Common myeloid progenitor, CD34-positive (primary cell): ENCODE measurements around the gene MYBPH.

Experiments used
- CTCF ChIA-PET: fragments of 350-600 bp; sonication (Branson Sonifier 250); formaldehyde crosslinking; loops from one replicate; lab custom pipeline; 2021; ENCODE audit warnings: antibody characterized with exemption; lab: Charles Lee
- POLR2A ChIA-PET: fragments of 350-600 bp; sonication (Branson Sonifier 250); formaldehyde crosslinking; loops from one replicate; lab custom pipeline; 2021; ENCODE audit warnings: antibody characterized with exemption; lab: Charles Lee
- DNase-seq, 3 donors: peaks; one replicate each; pipeline versions ENCODE4 v3.0.0 to v3.0.0-alpha.2; 2013
- H3K27ac ChIP-seq, 2 experiments: 1 replicate in 1 of 2; 2 replicates in 1 of 2; pipeline ENCODE4 v1.7.0; 2013; ENCODE audit warnings: inconsistent platforms in 2 of 2, low read length in 2 of 2, mild to moderate bottlenecking in 2 of 2, low read depth in 1 of 2, moderate library complexity in 1 of 2; ENCODE audit not compliant: severe bottlenecking in 2 of 2, insufficient read depth in 1 of 2, poor library complexity in 1 of 2
- H3K27me3 ChIP-seq, 5 experiments: replicated peaks in 2 of 5; 1 replicate in 3 of 5; 2 replicates in 2 of 5; pipeline versions ENCODE4 v1.6.1 to v1.7.0; 2013; ENCODE audit warnings: low read length in 4 of 5, mild to moderate bottlenecking in 2 of 5, moderate library complexity in 2 of 5, inconsistent platforms in 1 of 5; ENCODE audit not compliant: insufficient read depth in 5 of 5, control insufficient read depth in 4 of 5
- H3K36me3 ChIP-seq, 4 experiments: 1 replicate in 2 of 4; 2 replicates in 2 of 4; pipeline versions ENCODE4 v1.6.1 to v1.7.0; 2013; ENCODE audit warnings: low read length in 3 of 4, control low read depth in 1 of 4, mild to moderate bottlenecking in 1 of 4; ENCODE audit not compliant: control insufficient read depth in 4 of 4, insufficient read depth in 4 of 4
- H3K4me1 ChIP-seq, 4 experiments: 1 replicate in 3 of 4; 2 replicates in 1 of 4; pipeline versions ENCODE4 v1.6.1 to v1.7.1; 2013; ENCODE audit warnings: low read length in 3 of 4, mild to moderate bottlenecking in 3 of 4, control low read depth in 1 of 4, inconsistent platforms in 1 of 4, moderate library complexity in 1 of 4; ENCODE audit not compliant: control insufficient read depth in 4 of 4, insufficient read depth in 4 of 4; ENCODE audit errors: control extremely low read depth in 1 of 4
- H3K4me3 ChIP-seq, 7 experiments: 1 replicate in 4 of 7; 2 replicates in 3 of 7; pipeline versions ENCODE4 v1.5.1 to v1.7.0; 2013; ENCODE audit warnings: mild to moderate bottlenecking in 7 of 7, low read length in 6 of 7, moderate library complexity in 6 of 7, inconsistent platforms in 2 of 7, low read depth in 2 of 7, control low read depth in 1 of 7; ENCODE audit not compliant: insufficient read depth in 4 of 7, control insufficient read depth in 1 of 7; ENCODE audit errors: extremely low read depth in 1 of 7
- H3K9me3 ChIP-seq, 5 experiments: 1 replicate in 4 of 5; 2 replicates in 1 of 5; pipeline versions ENCODE4 v1.6.1 to v1.7.1; 2013; ENCODE audit warnings: low read length in 4 of 5, mild to moderate bottlenecking in 2 of 5, inconsistent platforms in 1 of 5, low read depth in 1 of 5, moderate library complexity in 1 of 5; ENCODE audit not compliant: control insufficient read depth in 4 of 5, insufficient read depth in 2 of 5; ENCODE audit errors: control extremely low read depth in 1 of 5
- WGBS: methylation state at CpG from one replicate; pipeline ENCODE4 v1.1.5; 2013; ENCODE audit not compliant: insufficient coverage; 5-methylcytosine and 5-hydroxymethylcytosine counted together

The MYBPH gene

DNA sequence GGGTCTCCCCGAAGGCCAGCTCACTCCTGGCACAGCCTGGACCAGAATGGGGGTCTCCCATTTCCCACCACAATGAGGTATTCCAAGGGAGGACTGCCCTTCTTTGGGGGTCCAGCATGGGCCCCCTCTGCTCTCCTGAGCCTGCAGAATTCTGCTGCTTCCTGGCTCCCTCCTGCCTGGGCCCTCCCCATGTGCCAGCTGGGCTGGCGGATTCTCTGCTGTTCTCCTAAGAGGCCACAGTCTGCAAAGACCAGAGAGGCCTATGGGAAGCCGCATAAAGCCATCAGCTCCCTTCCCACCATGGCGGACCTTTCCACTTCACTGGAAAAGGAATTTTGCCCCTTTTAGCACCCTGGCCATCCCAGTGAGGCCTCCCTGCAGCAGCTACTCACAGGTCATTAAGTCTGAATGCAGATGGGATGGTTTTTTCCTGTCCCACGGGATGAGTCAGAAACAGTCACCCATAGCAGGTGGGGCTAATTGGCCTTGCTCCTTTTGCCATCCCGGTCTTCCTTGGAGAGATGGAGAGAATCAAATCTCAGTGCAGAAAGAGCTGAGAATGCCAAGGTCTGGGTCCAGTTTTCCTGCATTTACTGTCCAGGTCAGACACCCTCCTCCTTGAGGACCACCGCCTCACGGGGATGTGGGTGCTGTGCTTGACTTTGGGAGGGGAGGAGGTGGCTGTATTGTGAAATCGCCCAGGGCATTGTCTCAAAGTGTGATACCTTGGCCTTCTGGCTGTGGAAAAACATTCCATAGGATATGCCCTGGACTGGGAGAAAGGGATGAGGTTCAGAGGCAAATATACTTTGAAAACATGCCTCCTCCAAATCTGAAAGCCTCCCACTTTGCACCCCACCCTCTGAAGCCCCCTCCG lies 23.2 kb downstream of the MYBPH start:
- POLR2A ChIA-PET = interaction anchor here (0.5 kb wide), 1 partner anchor 190 kb away, joined by 7 read pairs; no protein-coding TSS in a partner anchor
- WGBS = 97% methylated on average over 8 of the region's 10 CpGs
- H3K4me3 ChIP-seq = no peak overlapping the region
- no peak overlapping the region for H3K27ac ChIP-seq
- peaks cover 0 to 3% (median 0%) of the 10 kb centered on the region in 5 experiments for H3K27me3 ChIP-seq
- peaks cover 0 to 10% (median 0%) of the 10 kb centered on the region in 4 experiments for H3K4me1 ChIP-seq
- CTCF ChIA-PET = interaction anchor here (1.4 to 1.9 kb wide), 3 partner anchors 14 to 113 kb away, joined by 5 to 9 read pairs (median 7); no protein-coding TSS in a partner anchor
- no peak for DNase-seq
- no peaks in the 10 kb centered on the region for H3K36me3 ChIP-seq
- no peaks in the 10 kb centered on the region for H3K9me3 ChIP-seq

GRCh38 chr1:203151362-203152157 lies 24.1 kb downstream of the MYBPH start:
- Histone ChIP-seq H3K4me1 (peaks cover 0 to 10% (median 0%) of the 10 kb centered on the region in 4 experiments), H3K36me3 (no peaks in the 10 kb centered on the region), H3K4me3 (no peak overlapping the region), H3K27me3 (peaks cover 0 to 1% (median 0%) of the 10 kb centered on the region in 5 experiments), H3K9me3 (no peaks in the 10 kb centered on the region), H3K27ac (no peak overlapping the region)
- no peak for DNase-seq
- ChIA-PET CTCF (interaction anchor here (1.4 to 1.9 kb wide), 5 partner anchors 10 to 112 kb away, joined by 3 to 9 read pairs (median 5); no protein-coding TSS in a partner anchor), POLR2A (interaction anchor here (0.5 kb wide), 1 partner anchor 191 kb away, joined by 7 read pairs; no protein-coding TSS in a partner anchor)
- WGBS = 87% methylated on average over 6 of the region's 9 CpGs

- no peaks in the 10 kb centered on the region for H3K9me3 ChIP-seq
- no peak for DNase-seq
- ChIA-PET CTCF (interaction anchor here (1.1 to 2.2 kb wide), 5 partner anchors 10 to 65 kb away, joined by 3 to 7 read pairs (median 5); no protein-coding TSS in a partner anchor), POLR2A (interaction anchor here (0.5 kb wide), 1 partner anchor 527 kb away, joined by 3 read pairs; no protein-coding TSS in a partner anchor)
- H3K36me3 ChIP-seq = no peaks in the 10 kb centered on the region
- peaks cover 0 to 1% (median 0%) of the 10 kb centered on the region in 5 experiments for H3K27me3 ChIP-seq
- H3K4me3 ChIP-seq = no peak overlapping the region
- WGBS = 90% methylated on average over 6 of the region's 9 CpGs
- H3K27ac ChIP-seq = no peak overlapping the region
- H3K4me1 ChIP-seq = peaks cover 0 to 10% (median 0%) of the 10 kb centered on the region in 4 experiments
Observed at GRCh38 chr1:203150511-203151297, 24.9 kb downstream of the MYBPH start.

GRCh38 chr1:203149188-203149840 lies 26.3 kb downstream of the MYBPH start:
- Histone ChIP-seq H3K27me3 (peaks cover 0 to 1% (median 0%) of the 10 kb centered on the region in 5 experiments), H3K4me3 (no peak overlapping the region), H3K9me3 (no peaks in the 10 kb centered on the region), H3K4me1 (peaks cover 0 to 10% (median 0%) of the 10 kb centered on the region in 4 experiments), H3K27ac (no peak overlapping the region), H3K36me3 (no peaks in the 10 kb centered on the region)
- ChIA-PET POLR2A (no interaction called here), CTCF (interaction anchor here (0.7 to 4.2 kb wide), 9 partner anchors 9 to 1886 kb away, joined by 3 to 16 read pairs (median 4); no protein-coding TSS in a partner anchor)
- DNase-seq = no peak
- WGBS = 62% methylated on average over 6 of the region's 7 CpGs

DNA sequence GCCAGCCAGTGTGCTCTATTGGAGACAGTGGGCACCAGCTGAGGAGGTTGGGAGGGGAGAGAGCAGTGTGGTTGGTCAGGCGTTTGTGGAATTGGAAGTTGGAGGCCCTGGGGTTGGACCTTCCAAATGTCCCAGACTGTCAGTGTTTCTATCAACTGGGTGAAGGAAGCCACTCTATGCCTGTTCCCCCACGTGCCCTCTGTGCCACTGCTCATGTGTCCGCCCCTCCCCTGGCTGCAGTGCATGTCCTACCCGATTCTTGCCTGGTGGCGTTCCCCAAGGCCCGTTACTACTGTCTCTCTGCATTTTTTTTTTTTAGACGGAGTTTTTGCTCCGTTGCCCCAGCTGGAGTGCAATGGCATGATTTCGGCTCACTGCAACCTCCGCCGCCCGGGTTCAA lies 27.0 kb downstream of the MYBPH start:
- POLR2A ChIA-PET = no interaction called here
- no peak for DNase-seq
- H3K4me1 ChIP-seq = peaks cover 0 to 8% (median 0%) of the 10 kb centered on the region in 4 experiments
- H3K9me3 ChIP-seq = no peaks in the 10 kb centered on the region
- no peak overlapping the region for H3K27ac ChIP-seq
- H3K36me3 ChIP-seq = no peaks in the 10 kb centered on the region
- H3K4me3 ChIP-seq = no peak overlapping the region
- CTCF ChIA-PET = interaction anchor here (0.9 to 4.2 kb wide), 9 partner anchors 12 to 31 kb away, joined by 3 to 16 read pairs (median 4); no protein-coding TSS in a partner anchor
- 93% methylated on average over 12 of the region's 12 CpGs for WGBS
- no peaks in the 10 kb centered on the region for H3K27me3 ChIP-seq

DNA sequence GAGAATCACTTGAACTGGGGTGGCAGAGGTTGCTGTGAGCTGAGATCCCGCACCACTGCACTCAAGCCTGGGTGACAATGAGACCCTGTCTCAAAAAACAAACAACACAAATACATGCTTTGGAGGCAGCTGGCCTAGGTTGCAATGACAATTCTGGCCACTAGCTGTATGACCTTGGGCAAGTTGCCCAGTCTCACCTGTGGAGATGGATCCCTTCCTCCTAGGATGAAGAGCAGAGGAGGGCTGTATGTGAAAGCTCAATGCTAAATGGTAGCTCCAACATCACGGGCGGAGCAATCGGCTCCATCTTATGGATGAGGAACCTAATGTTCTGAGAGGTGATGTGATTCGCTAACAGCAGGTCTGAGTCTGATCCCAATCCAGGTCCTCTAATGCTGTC lies 27.5 kb downstream of the MYBPH start:
- CTCF ChIA-PET = interaction anchor here (0.9 to 4.2 kb wide), 10 partner anchors 11 to 117 kb away, joined by 3 to 16 read pairs (median 4); no protein-coding TSS in a partner anchor
- POLR2A ChIA-PET = no interaction called here
- no peak for DNase-seq
- Histone ChIP-seq H3K9me3 (no peaks in the 10 kb centered on the region), H3K4me3 (no peak overlapping the region), H3K27ac (no peak overlapping the region), H3K4me1 (peaks cover 0 to 6% (median 0%) of the 10 kb centered on the region in 4 experiments), H3K27me3 (no peaks in the 10 kb centered on the region), H3K36me3 (no peaks in the 10 kb centered on the region)
- WGBS = 98% methylated on average over 5 of the region's 5 CpGs
